HG03521 (cell line): ENCODE measurements around the gene TENT5C.

Experiments
- ATAC-seq: cut with Tn5 transposase; IDR thresholded peaks from one replicate; pipeline ENCODE4 v1.9.1; 2021; ENCODE audit warnings: mild to moderate bottlenecking, moderate library complexity; ENCODE audit not compliant: unreplicated experiment

TENT5C gene

GRCh38 chr1:117672756-117673155, 66.9 kb downstream of the TENT5C start:
- no peak for ATAC-seq

- ATAC-seq: no peak
These were observed 67.6 kb downstream of the TENT5C start for GRCh38 chr1:117673405-117673804.

GRCh38 chr1:117674521-117675400, 68.9 kb downstream of the TENT5C start:
- peak; percentile 59 for ATAC-seq

GRCh38 chr1:117675907-117676430, 70.1 kb downstream of the TENT5C start:
- ATAC-seq: no peak

GRCh38 chr1:117676615-117677130, 70.8 kb downstream of the TENT5C start:
- ATAC-seq: no peak
